GM10266 (cell line): Measurements from ENCODE around the gene CRTC2.
"Not testable (repeated sequence)": the region's sequence is repeated elsewhere in the genome, so short reads cannot be mapped to it uniquely, and the experiment has no call there.

ENCODE experiments used
- DNase-seq: peaks from one replicate; pipeline ENCODE4 v3.0.0; 2012; ENCODE audit errors: extremely low spot score
- CTCF ChIP-seq: IDR thresholded peaks from 2 replicates; pipeline ENCODE4 v1.5.1; 2012; ENCODE audit warnings: mild to moderate bottlenecking, low read depth; ENCODE audit not compliant: control insufficient read depth, insufficient read depth; ENCODE audit errors: missing control alignments

Gene CRTC2

GRCh38 chr1:153912349-153912748, 46.1 kb downstream of the CRTC2 start:
- TF ChIP-seq CTCF = no peak
- no peak for DNase-seq

- DNase-seq = not testable (repeated sequence)
These were observed 47.9 kb downstream of the CRTC2 start for GRCh38 chr1:153910560-153910959.

GRCh38 chr1:153908071-153908470, 50.3 kb downstream of the CRTC2 start:
- TF ChIP-seq CTCF = no peak
- DNase-seq = no peak

GRCh38 chr1:153907134-153907533, 51.3 kb downstream of the CRTC2 start:
- no peak for DNase-seq

GRCh38 chr1:153906396-153906795, 52.0 kb downstream of the CRTC2 start:
- no peak for TF ChIP-seq CTCF

More at GRCh38 chr1:153907134-153907533, 51.3 kb downstream of the CRTC2 start:
- no peak for TF ChIP-seq CTCF

GRCh38 chr1:153905908-153906307, 52.5 kb downstream of the CRTC2 start:
- not testable (repeated sequence) for DNase-seq

More at GRCh38 chr1:153906396-153906795, 52.0 kb downstream of the CRTC2 start:
- no peak for DNase-seq

GRCh38 chr1:153903841-153904455, 54.5 kb downstream of the CRTC2 start:
- DNase-seq = no peak
- no peak for TF ChIP-seq CTCF

- no peak for TF ChIP-seq CTCF
- no peak for DNase-seq
These were observed 58.9 kb downstream of the CRTC2 start for GRCh38 chr1:153899509-153899908.
